HL-60 (cell line): Measurements from ENCODE around the gene IL4R.

Experiments used
- DNase-seq, 2 experiments: peaks; one replicate each; pipeline ENCODE4 v3.0.0-alpha.2; 2010 to 2020; ENCODE audit warnings: low read depth in 1 of 2, low spot score in 1 of 2
- H3K27ac ChIP-seq: fragments of 250-450 bp; sonication (Bioruptor Pico); replicated peaks from 2 replicates; pipeline ENCODE4 v1.5.1; 2020; ENCODE audit warnings: mild to moderate bottlenecking, moderate library complexity
- H3K27me3 ChIP-seq: fragments of 250-450 bp; sonication (Bioruptor Pico); 2 replicates; pipeline ENCODE4 v1.5.1; 2021; ENCODE audit warnings: mild to moderate bottlenecking, moderate library complexity; ENCODE audit not compliant: insufficient read depth, poor library complexity, severe bottlenecking
- H3K4me3 ChIP-seq: replicated peaks from 2 replicates; pipeline ENCODE4 v1.5.1; 2011; ENCODE audit warnings: mild to moderate bottlenecking, control low read depth, low read length; ENCODE audit not compliant: insufficient read depth
- GABPA ChIP-seq: IDR thresholded peaks from 2 replicates; pipeline ENCODE4 v1.6.1; 2012; ENCODE audit warnings: low read depth
- POLR2AphosphoS5 ChIP-seq: IDR thresholded peaks from 2 replicates; pipeline ENCODE4 v1.6.1; 2012; ENCODE audit warnings: low read depth
- SPI1 ChIP-seq: IDR thresholded peaks from 2 replicates; pipeline ENCODE4 v1.6.1; 2012; ENCODE audit warnings: low read depth, mild to moderate bottlenecking, borderline replicate concordance
- TF ChIP-seq, protein P1 (sequence below): IDR thresholded peaks from one replicate; pipeline ENCODE4 v1.5.1; 2011; ENCODE audit warnings: low read length, control low read depth, inconsistent platforms; ENCODE audit not compliant: insufficient read depth
- TF ChIP-seq, protein P2 (sequence below): IDR thresholded peaks from 2 replicates; pipeline ENCODE4 v1.6.1; 2012; ENCODE audit warnings: low read depth; ENCODE audit not compliant: insufficient replicate concordance

Gene IL4R

DNA sequence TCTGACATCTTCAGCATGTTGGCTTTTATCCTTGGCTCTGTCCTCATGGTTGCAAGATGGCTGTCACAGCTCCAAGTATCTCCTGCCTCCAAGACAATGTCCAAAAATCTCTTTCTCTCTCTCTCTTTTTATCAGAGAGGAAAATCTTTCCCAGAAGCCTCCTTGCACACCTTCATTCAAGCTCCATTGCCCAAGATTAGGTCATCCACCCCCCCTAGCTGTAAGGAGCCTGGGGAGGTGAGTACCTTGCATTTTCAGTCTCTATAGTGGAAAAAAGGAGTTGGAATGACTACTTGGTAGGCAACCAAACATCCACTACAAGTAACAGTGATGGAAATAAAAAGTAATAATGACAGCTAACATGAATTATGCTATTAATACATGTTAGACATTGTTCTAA lies 23.2 kb upstream of the IL4R start:
- no peak overlapping the region for H3K27ac ChIP-seq
- H3K4me3 ChIP-seq, result no peak overlapping the region
- DNase-seq, result no peak
- TF ChIP-seq GABPA, result no peak
- TF ChIP-seq, protein P1, sequence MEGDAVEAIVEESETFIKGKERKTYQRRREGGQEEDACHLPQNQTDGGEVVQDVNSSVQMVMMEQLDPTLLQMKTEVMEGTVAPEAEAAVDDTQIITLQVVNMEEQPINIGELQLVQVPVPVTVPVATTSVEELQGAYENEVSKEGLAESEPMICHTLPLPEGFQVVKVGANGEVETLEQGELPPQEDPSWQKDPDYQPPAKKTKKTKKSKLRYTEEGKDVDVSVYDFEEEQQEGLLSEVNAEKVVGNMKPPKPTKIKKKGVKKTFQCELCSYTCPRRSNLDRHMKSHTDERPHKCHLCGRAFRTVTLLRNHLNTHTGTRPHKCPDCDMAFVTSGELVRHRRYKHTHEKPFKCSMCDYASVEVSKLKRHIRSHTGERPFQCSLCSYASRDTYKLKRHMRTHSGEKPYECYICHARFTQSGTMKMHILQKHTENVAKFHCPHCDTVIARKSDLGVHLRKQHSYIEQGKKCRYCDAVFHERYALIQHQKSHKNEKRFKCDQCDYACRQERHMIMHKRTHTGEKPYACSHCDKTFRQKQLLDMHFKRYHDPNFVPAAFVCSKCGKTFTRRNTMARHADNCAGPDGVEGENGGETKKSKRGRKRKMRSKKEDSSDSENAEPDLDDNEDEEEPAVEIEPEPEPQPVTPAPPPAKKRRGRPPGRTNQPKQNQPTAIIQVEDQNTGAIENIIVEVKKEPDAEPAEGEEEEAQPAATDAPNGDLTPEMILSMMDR, result no peak
- TF ChIP-seq POLR2AphosphoS5, result no peak
- no peak for TF ChIP-seq SPI1
- TF ChIP-seq, protein P2, sequence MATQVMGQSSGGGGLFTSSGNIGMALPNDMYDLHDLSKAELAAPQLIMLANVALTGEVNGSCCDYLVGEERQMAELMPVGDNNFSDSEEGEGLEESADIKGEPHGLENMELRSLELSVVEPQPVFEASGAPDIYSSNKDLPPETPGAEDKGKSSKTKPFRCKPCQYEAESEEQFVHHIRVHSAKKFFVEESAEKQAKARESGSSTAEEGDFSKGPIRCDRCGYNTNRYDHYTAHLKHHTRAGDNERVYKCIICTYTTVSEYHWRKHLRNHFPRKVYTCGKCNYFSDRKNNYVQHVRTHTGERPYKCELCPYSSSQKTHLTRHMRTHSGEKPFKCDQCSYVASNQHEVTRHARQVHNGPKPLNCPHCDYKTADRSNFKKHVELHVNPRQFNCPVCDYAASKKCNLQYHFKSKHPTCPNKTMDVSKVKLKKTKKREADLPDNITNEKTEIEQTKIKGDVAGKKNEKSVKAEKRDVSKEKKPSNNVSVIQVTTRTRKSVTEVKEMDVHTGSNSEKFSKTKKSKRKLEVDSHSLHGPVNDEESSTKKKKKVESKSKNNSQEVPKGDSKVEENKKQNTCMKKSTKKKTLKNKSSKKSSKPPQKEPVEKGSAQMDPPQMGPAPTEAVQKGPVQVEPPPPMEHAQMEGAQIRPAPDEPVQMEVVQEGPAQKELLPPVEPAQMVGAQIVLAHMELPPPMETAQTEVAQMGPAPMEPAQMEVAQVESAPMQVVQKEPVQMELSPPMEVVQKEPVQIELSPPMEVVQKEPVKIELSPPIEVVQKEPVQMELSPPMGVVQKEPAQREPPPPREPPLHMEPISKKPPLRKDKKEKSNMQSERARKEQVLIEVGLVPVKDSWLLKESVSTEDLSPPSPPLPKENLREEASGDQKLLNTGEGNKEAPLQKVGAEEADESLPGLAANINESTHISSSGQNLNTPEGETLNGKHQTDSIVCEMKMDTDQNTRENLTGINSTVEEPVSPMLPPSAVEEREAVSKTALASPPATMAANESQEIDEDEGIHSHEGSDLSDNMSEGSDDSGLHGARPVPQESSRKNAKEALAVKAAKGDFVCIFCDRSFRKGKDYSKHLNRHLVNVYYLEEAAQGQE, result no peak
- H3K27me3 ChIP-seq, result no peaks in the 10 kb centered on the region

GRCh38 chr16:27291106-27291505 lies 22.7 kb upstream of the IL4R start:
- H3K4me3 ChIP-seq, result no peak overlapping the region
- no peak overlapping the region for H3K27ac ChIP-seq
- DNase-seq, result no peak
- no peaks in the 10 kb centered on the region for H3K27me3 ChIP-seq
- TF ChIP-seq, protein P2, result no peak
- no peak for TF ChIP-seq GABPA
- no peak for TF ChIP-seq SPI1
- TF ChIP-seq POLR2AphosphoS5, result no peak
- TF ChIP-seq, protein P1, result no peak

DNA sequence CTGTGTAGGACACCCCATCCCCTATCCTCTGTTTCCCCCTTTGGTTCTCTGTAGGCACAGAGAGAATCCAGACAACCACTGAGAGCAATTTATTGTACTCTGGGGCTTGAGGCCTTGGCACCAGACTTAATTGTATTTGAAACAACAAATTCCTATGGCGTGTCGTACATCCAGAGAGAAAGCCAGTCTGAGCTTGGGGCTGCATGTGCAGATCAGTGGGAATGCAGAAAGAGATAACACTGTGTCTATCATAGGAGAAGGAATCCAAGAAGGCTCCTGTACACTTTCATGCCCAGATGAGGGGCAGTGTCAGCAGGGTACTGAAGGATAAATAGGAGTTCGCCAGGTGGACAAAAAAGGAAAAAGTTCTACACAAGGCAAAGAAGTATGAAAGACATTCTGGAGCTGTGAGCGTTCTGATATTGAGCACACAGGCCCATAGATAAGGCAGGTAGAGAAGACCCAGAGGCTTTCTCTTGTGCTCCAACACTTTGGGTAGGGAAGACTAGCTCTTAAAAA lies 22.0 kb upstream of the IL4R start:
- DNase-seq, result no peak
- Histone ChIP-seq H3K4me3 (no peak overlapping the region), H3K27ac (no peak overlapping the region), H3K27me3 (no peaks in the 10 kb centered on the region)
- TF ChIP-seq, protein P1, result no peak
- TF ChIP-seq, protein P2, result no peak
- TF ChIP-seq POLR2AphosphoS5, result no peak
- no peak for TF ChIP-seq GABPA
- no peak for TF ChIP-seq SPI1
